HUES64 (cell line): ENCODE data around the gene FAM83B.
"Not testable (repeated sequence)": the region's sequence is repeated elsewhere in the genome, so short reads cannot be mapped to it uniquely, and the experiment has no call there.

Experiments
- H3K27ac ChIP-seq: 2 replicates; pipeline ENCODE4 v1.7.0; 2013; ENCODE audit warnings: low read depth, low read length, inconsistent platforms
- H3K27me3 ChIP-seq: 2 replicates; pipeline ENCODE4 v1.6.1; 2013; ENCODE audit warnings: mild to moderate bottlenecking, low read length; ENCODE audit not compliant: insufficient read depth
- H3K36me3 ChIP-seq: 2 replicates; pipeline ENCODE4 v1.6.1; 2013; ENCODE audit warnings: mild to moderate bottlenecking, low read length; ENCODE audit not compliant: insufficient read depth
- H3K4me1 ChIP-seq: 2 replicates; pipeline ENCODE4 v1.6.1; 2013; ENCODE audit warnings: mild to moderate bottlenecking, low read length, moderate library complexity; ENCODE audit not compliant: insufficient read depth
- H3K4me3 ChIP-seq: 2 replicates; pipeline ENCODE4 v1.5.1; 2013; ENCODE audit warnings: mild to moderate bottlenecking, low read length, moderate library complexity
- H3K9ac ChIP-seq: 2 replicates; pipeline ENCODE4 v1.6.1; 2013; ENCODE audit warnings: mild to moderate bottlenecking, low read depth, low read length
- H3K9me3 ChIP-seq: 2 replicates; pipeline ENCODE4 v1.6.1; 2013; ENCODE audit warnings: low read depth, low read length; ENCODE audit not compliant: insufficient read depth
- WGBS: fragments of 150-250, 120-280 bp; methylation state at CpG from one replicate; pipeline ENCODE4 v1.1.7; 2013; ENCODE audit warnings: missing lambda C conversion rate; 5-methylcytosine and 5-hydroxymethylcytosine counted together

FAM83B gene

DNA sequence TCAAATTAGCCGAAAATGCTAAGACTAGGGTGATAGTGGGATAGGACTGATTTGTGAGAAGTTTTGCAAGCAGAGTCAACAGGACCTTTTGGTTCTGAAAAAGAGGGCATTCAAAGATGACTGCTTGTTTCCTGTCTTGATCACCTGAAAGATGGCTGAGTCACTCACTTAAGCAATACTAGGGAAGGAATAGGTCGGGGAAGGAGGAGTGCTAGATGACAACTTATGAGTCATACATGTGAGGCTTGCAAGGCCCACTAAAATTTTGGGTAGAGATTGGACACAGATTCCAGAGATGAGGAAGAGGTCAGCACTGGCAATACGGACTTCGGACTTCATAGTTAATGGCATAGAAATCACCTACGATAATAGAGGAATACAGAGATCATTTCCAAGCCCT is 89.2 kb downstream of the FAM83B start:
- no peaks in the 10 kb centered on the region for H3K27me3 ChIP-seq
- no peaks in the 10 kb centered on the region for H3K36me3 ChIP-seq
- 91% methylated on average over 5 of the region's 5 CpGs for WGBS
- H3K9me3 ChIP-seq = peaks cover 14% of the 10 kb centered on the region
- no peak overlapping the region for H3K4me3 ChIP-seq
- no peaks in the 10 kb centered on the region for H3K4me1 ChIP-seq
- no peak overlapping the region for H3K9ac ChIP-seq
- H3K27ac ChIP-seq = no peak overlapping the region

GRCh38 chr6:54937371-54937770 is 90.8 kb downstream of the FAM83B start:
- no peak overlapping the region for H3K4me3 ChIP-seq
- H3K36me3 ChIP-seq = no peaks in the 10 kb centered on the region
- no peaks in the 10 kb centered on the region for H3K4me1 ChIP-seq
- no peaks in the 10 kb centered on the region for H3K27me3 ChIP-seq
- peaks cover 8% of the 10 kb centered on the region for H3K9me3 ChIP-seq
- 90% methylated on average over 3 of the region's 3 CpGs for WGBS
- H3K27ac ChIP-seq = no peak overlapping the region
- H3K9ac ChIP-seq = no peak overlapping the region

DNA sequence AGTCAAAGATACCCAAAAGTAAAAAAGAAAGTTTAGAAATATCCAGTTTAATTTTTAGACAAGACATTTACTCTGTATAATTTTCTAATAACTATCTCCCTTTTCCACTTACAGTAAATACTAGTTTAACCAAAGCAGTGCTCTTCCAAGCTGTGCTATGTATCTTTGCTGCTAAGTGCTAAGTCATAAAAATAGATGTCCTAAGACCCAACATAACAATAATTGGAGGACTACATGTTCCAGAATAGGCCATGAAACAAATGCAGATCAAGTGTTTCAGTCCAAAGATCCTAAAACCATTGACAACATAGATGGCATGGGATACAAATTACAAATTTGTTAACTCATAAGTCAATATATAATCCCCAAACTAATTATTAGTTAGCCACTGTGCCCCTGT is 111.1 kb downstream of the FAM83B start:
- Histone ChIP-seq H3K27ac (no peak overlapping the region), H3K27me3 (no peaks in the 10 kb centered on the region), H3K9me3 (no peaks in the 10 kb centered on the region), H3K9ac (no peak overlapping the region), H3K36me3 (no peaks in the 10 kb centered on the region), H3K4me3 (no peak overlapping the region), H3K4me1 (no peaks in the 10 kb centered on the region)

GRCh38 chr6:54958446-54958845 is 111.9 kb downstream of the FAM83B start:
- Histone ChIP-seq H3K27ac (no peak overlapping the region), H3K4me3 (no peak overlapping the region), H3K27me3 (no peaks in the 10 kb centered on the region), H3K9ac (no peak overlapping the region), H3K4me1 (no peaks in the 10 kb centered on the region), H3K36me3 (no peaks in the 10 kb centered on the region), H3K9me3 (no peaks in the 10 kb centered on the region)
- 82% methylated on average over 3 of the region's 3 CpGs for WGBS

GRCh38 chr6:54959820-54960219 is 113.2 kb downstream of the FAM83B start:
- no peak overlapping the region for H3K4me3 ChIP-seq
- H3K36me3 ChIP-seq = no peaks in the 10 kb centered on the region
- H3K27ac ChIP-seq = no peak overlapping the region
- no peaks in the 10 kb centered on the region for H3K9me3 ChIP-seq
- WGBS = 92% methylated on average over 4 of the region's 4 CpGs
- no peaks in the 10 kb centered on the region for H3K27me3 ChIP-seq
- no peaks in the 10 kb centered on the region for H3K4me1 ChIP-seq
- no peak overlapping the region for H3K9ac ChIP-seq

- H3K36me3 ChIP-seq, H3K4me1 ChIP-seq, H3K9ac ChIP-seq, H3K27ac ChIP-seq, H3K27me3 ChIP-seq, H3K9me3 ChIP-seq: not testable (repeated sequence)
- H3K4me3 ChIP-seq = peak overlapping the region; percentile 30
- WGBS = 93% methylated on average over 20 of the region's 23 CpGs
Observed at GRCh38 chr6:54961372-54961771, 114.8 kb downstream of the FAM83B start.

DNA sequence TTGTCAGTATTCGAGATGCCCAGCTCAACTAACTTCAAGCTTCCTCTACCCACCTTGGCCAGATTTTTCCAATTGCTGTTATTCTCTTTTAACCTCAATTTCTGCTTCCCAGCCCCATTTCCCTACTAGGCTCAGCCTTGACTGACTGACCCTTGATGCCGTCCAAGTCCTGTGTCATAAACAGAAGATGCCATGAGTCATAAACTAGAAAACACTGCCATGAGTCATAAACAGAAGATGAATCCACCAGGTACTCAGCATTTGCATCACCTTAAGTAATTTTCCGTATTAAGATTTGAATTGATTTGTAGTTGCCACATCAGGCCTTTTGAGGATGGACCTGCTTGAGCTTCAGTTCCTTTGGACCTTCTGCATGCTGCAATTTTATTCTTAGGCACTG is 123.8 kb downstream of the FAM83B start:
- no peaks in the 10 kb centered on the region for H3K27me3 ChIP-seq
- no peak overlapping the region for H3K4me3 ChIP-seq

GRCh38 chr6:54971825-54972224 is 125.3 kb downstream of the FAM83B start:
- Histone ChIP-seq H3K9me3 (no peaks in the 10 kb centered on the region), H3K27ac (no peak overlapping the region), H3K4me1 (no peaks in the 10 kb centered on the region), H3K9ac (no peak overlapping the region), H3K4me3 (no peak overlapping the region), H3K36me3 (no peaks in the 10 kb centered on the region), H3K27me3 (no peaks in the 10 kb centered on the region)
- WGBS = 70% methylated on average over 2 of the region's 2 CpGs

More for the DNA sequence above, 123.8 kb downstream of the FAM83B start:
- H3K4me1 ChIP-seq = no peaks in the 10 kb centered on the region
- no peak overlapping the region for H3K9ac ChIP-seq
- H3K9me3 ChIP-seq = no peaks in the 10 kb centered on the region
- WGBS = 96% methylated on average over 3 of the region's 3 CpGs
- H3K36me3 ChIP-seq = no peaks in the 10 kb centered on the region
- no peak overlapping the region for H3K27ac ChIP-seq

GRCh38 chr6:54979161-54979560 is 132.6 kb downstream of the FAM83B start:
- not testable (repeated sequence) for H3K9ac ChIP-seq, H3K27ac ChIP-seq, H3K36me3 ChIP-seq, H3K9me3 ChIP-seq, H3K4me3 ChIP-seq, H3K27me3 ChIP-seq, H3K4me1 ChIP-seq
- WGBS = 94% methylated on average over 24 of the region's 24 CpGs

DNA sequence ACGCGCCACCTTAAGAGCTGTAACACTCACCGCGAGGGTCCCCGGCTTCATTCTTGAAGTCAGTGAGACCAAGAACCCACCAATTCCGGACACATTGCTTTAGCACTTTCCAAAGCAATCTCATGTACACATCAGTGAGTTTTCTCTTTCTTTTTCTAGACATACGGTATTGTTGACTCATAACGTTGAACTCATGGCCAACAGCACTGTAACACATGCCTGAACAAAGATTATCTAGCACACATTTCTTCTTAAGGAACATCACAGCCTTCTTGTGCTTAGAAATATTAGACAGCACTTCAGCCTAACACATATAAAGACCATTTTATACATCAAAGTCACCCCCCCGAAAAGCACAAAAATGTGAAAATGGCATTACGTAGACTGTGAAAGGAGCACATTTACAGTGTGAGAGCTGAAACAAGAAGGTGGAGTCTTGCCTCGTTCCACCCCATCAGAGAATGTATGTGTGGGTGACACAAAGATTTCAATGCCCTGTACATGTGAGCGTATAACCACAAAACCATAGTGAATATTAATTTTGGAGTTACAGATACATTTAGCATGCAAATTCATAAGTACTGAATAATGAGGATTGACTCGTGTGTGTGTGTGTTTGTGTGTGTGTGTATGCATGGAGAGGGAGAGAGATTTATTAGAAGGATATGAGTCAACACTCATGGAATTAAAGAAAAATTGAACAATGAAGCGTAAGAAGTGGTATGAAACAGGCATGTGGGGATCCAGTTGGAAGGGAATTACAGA is 134.1 kb downstream of the FAM83B start:
- H3K9ac ChIP-seq = no peak overlapping the region
- H3K27ac ChIP-seq = no peak overlapping the region
- WGBS = 96% methylated on average over 14 of the region's 14 CpGs
- no peaks in the 10 kb centered on the region for H3K36me3 ChIP-seq
- peaks cover 11% of the 10 kb centered on the region; the same call in 1 of the 2 replicates for H3K9me3 ChIP-seq
- H3K4me1 ChIP-seq = peaks cover 4% of the 10 kb centered on the region
- H3K27me3 ChIP-seq = no peaks in the 10 kb centered on the region
- H3K4me3 ChIP-seq = no peak overlapping the region

DNA sequence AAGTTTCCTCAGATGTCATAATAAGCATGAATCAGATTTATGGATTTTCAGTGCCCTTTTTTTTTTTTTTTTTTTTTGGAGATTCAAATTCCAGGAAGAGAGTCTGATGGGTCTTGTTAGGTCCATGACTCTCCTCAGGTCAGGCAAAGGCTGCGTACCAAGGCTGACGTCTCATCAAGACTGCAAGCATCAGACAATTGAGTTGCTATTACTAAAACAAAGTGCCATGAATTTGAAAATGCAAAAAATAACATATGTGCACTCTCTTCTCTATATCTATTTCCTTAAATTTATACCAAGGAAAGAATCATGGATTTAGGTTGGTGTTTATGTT is 134.7 kb downstream of the FAM83B start:
- Histone ChIP-seq H3K9ac (no peak overlapping the region), H3K4me3 (no peak overlapping the region), H3K27me3 (no peaks in the 10 kb centered on the region), H3K9me3 (peaks cover 11% of the 10 kb centered on the region; the same call in 1 of the 2 replicates), H3K27ac (no peak overlapping the region), H3K36me3 (no peaks in the 10 kb centered on the region), H3K4me1 (peaks cover 4% of the 10 kb centered on the region)
- 96% methylated on average over 2 of the region's 2 CpGs for WGBS

GRCh38 chr6:54981647-54982046 is 135.1 kb downstream of the FAM83B start:
- Histone ChIP-seq H3K27me3 (no peaks in the 10 kb centered on the region), H3K9ac (no peak overlapping the region), H3K27ac (no peak overlapping the region), H3K4me3 (no peak overlapping the region), H3K9me3 (peaks cover 11% of the 10 kb centered on the region; the same call in 1 of the 2 replicates), H3K4me1 (peaks cover 4% of the 10 kb centered on the region), H3K36me3 (no peaks in the 10 kb centered on the region)
- 97% methylated on average over 3 of the region's 3 CpGs for WGBS
